ENCODE measurements around the gene SERPINB1.

- TF ChIP-seq EZH2 (IDR thresholded peaks at IDR 0.05) (no peak), CTCF (IDR thresholded peaks at IDR 0.05) (no peak), EZH2phosphoT487 (IDR thresholded peaks at IDR 0.05) (no peak)
Measured at GRCh38 chr6:2784930-2785329, 56.7 kb downstream of the SERPINB1 start.

All from neural progenitor cell (in vitro differentiated cells).